OCI-LY1 (cell line): ENCODE measurements around the gene PROSER2.

Experiments used
- H2AFZ ChIP-seq: fragments of 200-600 bp; sonication (generic), shearing (Covaris generic); 2 replicates; pipeline ENCODE4 v1.6.0; 2014; ENCODE audit warnings: antibody characterized with exemption, mild to moderate bottlenecking, low read length
- H3F3A ChIP-seq: fragments of 200-600 bp; sonication (generic), shearing (Covaris generic); 2 replicates; pipeline ENCODE4 v1.6.0; 2014; ENCODE audit warnings: mild to moderate bottlenecking, antibody characterized with exemption, low read length, moderate library complexity; ENCODE audit not compliant: insufficient read depth
- H3K27ac ChIP-seq: fragments of 200-600 bp; sonication (generic); 2 replicates; pipeline ENCODE4 v1.5.1; 2014; ENCODE audit warnings: low read length, mixed run types, mild to moderate bottlenecking, low read depth; ENCODE audit not compliant: poor library complexity, severe bottlenecking
- H3K27me3 ChIP-seq: fragments of 200-600 bp; sonication (generic); 2 replicates; pipeline ENCODE4 v1.6.0; 2014; ENCODE audit warnings: antibody characterized with exemption, mild to moderate bottlenecking, low read length, moderate library complexity; ENCODE audit not compliant: insufficient read depth
- H3K36me3 ChIP-seq: fragments of 200-600 bp; sonication (generic); 2 replicates; pipeline ENCODE4 v1.6.1; 2014; ENCODE audit warnings: mild to moderate bottlenecking, antibody characterized with exemption, low read length, moderate library complexity, mixed read lengths; ENCODE audit not compliant: insufficient read depth
- H3K4me1 ChIP-seq: fragments of 200-600 bp; sonication (generic); 2 replicates; pipeline ENCODE4 v1.5.1; 2014; ENCODE audit warnings: mild to moderate bottlenecking, low read length, moderate library complexity; ENCODE audit not compliant: insufficient read depth, severe bottlenecking
- H3K4me2 ChIP-seq: fragments of 200-600 bp; sonication (generic), shearing (Covaris generic); 2 replicates; pipeline ENCODE4 v1.6.1; 2014; ENCODE audit warnings: low read length
- H3K4me3 ChIP-seq: fragments of 200-600 bp; sonication (generic); 2 replicates; pipeline ENCODE4 v1.5.1; 2014; ENCODE audit warnings: low read length, low read depth, mild to moderate bottlenecking, mixed read lengths; ENCODE audit not compliant: poor library complexity, severe bottlenecking
- H3K79me2 ChIP-seq: fragments of 200-600 bp; shearing (Covaris generic); 2 replicates; pipeline ENCODE4 v1.6.1; 2016; ENCODE audit warnings: mixed run types, low read length, mixed read lengths; ENCODE audit not compliant: insufficient read depth
- H3K9ac ChIP-seq: fragments of 200-600 bp; sonication (generic), shearing (Covaris generic); 2 replicates; pipeline ENCODE4 v1.6.1; 2014; ENCODE audit warnings: mild to moderate bottlenecking, low read length, mixed read lengths
- H3K9me2 ChIP-seq: fragments of 200-600 bp; sonication (generic), shearing (Covaris generic); 2 replicates; pipeline ENCODE4 v1.6.1; 2014; ENCODE audit warnings: low read depth, mild to moderate bottlenecking, low read length, mixed read lengths
- H3K9me3 ChIP-seq: fragments of 200-600 bp; shearing (Covaris generic); 2 replicates; pipeline ENCODE4 v1.6.1; 2014; ENCODE audit warnings: low read length, mixed read lengths
- H4K20me1 ChIP-seq: fragments of 200-600 bp; sonication (generic), shearing (Covaris generic); 2 replicates; pipeline ENCODE4 v1.6.0; 2016; ENCODE audit warnings: mild to moderate bottlenecking, low read length; ENCODE audit not compliant: insufficient read depth
- EZH2 ChIP-seq: fragments of 200-600 bp; sonication (generic), shearing (Covaris generic); IDR thresholded peaks from 2 replicates; pipeline ENCODE4 v1.8.0; 2017; ENCODE audit warnings: borderline replicate concordance, mixed run types, mild to moderate bottlenecking, antibody characterized with exemption, low read length, moderate library complexity, mixed read lengths
- TF ChIP-seq, protein P1 (sequence below): fragments of 200-600 bp; sonication (generic), shearing (Covaris generic); IDR thresholded peaks from 2 replicates; pipeline ENCODE4 v1.5.1; 2017; ENCODE audit warnings: mild to moderate bottlenecking, antibody characterized with exemption, low read length, moderate library complexity, mixed read lengths

The PROSER2 gene

DNA sequence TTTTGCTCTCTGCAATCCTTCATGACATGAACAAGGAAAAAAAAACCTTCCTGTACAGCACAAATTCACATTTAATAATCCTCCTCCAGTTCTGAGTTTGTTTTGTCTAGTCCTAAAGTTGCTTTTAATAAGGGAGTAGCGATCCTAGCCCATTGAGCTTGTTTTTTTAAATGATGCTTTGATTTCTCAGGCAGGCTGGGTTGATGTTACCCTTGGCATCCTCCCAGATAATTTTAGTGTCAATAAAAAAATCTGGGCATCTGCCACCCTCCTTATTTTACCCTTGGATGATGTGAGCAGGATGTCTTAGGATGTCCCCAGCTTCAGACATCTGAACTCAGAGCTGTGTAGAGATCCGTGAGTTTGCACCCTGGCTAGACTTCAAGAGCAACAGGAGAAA, 33.9 kb upstream of the PROSER2 start:
- H3K36me3 ChIP-seq, result no peaks in the 10 kb centered on the region
- no peak for TF ChIP-seq EZH2
- TF ChIP-seq, protein P1, sequence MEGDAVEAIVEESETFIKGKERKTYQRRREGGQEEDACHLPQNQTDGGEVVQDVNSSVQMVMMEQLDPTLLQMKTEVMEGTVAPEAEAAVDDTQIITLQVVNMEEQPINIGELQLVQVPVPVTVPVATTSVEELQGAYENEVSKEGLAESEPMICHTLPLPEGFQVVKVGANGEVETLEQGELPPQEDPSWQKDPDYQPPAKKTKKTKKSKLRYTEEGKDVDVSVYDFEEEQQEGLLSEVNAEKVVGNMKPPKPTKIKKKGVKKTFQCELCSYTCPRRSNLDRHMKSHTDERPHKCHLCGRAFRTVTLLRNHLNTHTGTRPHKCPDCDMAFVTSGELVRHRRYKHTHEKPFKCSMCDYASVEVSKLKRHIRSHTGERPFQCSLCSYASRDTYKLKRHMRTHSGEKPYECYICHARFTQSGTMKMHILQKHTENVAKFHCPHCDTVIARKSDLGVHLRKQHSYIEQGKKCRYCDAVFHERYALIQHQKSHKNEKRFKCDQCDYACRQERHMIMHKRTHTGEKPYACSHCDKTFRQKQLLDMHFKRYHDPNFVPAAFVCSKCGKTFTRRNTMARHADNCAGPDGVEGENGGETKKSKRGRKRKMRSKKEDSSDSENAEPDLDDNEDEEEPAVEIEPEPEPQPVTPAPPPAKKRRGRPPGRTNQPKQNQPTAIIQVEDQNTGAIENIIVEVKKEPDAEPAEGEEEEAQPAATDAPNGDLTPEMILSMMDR, result no peak

DNA sequence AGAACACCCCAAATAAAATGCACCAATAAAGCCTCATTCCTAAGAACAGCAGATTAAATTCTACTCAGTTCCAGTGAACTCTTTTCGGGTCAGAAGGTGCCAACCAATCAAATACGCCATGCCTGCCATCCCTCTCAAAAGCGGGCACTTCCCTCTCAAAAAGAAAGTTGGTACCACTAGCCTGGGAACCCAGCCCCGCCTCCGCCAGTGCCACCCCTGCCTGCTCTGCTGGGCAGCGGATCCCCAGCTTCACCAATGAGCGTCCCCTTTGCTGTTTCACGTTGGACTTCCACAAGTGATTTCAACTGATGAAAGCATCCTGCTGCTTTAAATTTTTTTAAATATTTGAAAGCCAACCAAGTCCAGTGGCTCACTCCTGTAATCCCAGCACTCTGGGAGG, 33.2 kb upstream of the PROSER2 start:
- H3F3A ChIP-seq, result no peaks in the 10 kb centered on the region
- no peak overlapping the region for H3K27ac ChIP-seq
- H3K4me2 ChIP-seq, result no peak overlapping the region
- no peak overlapping the region for H3K9ac ChIP-seq
- H3K79me2 ChIP-seq, result no peaks in the 10 kb centered on the region
- no peaks in the 10 kb centered on the region for H3K4me1 ChIP-seq
- no peaks in the 10 kb centered on the region for H3K9me2 ChIP-seq
- TF ChIP-seq EZH2, result no peak
- TF ChIP-seq, protein P1, result no peak
- no peaks in the 10 kb centered on the region for H3K9me3 ChIP-seq
- H3K4me3 ChIP-seq, result no peak overlapping the region
- H4K20me1 ChIP-seq, result no peaks in the 10 kb centered on the region
- no peaks in the 10 kb centered on the region for H3K36me3 ChIP-seq
- H3K27me3 ChIP-seq, result no peaks in the 10 kb centered on the region
- H2AFZ ChIP-seq, result no peak overlapping the region

More for the DNA sequence above, 33.9 kb upstream of the PROSER2 start:
- Histone ChIP-seq H3K9ac (no peak overlapping the region), H3K27ac (no peak overlapping the region), H3K79me2 (no peaks in the 10 kb centered on the region), H3K4me3 (no peak overlapping the region), H4K20me1 (no peaks in the 10 kb centered on the region), H3K4me2 (no peak overlapping the region), H3F3A (no peaks in the 10 kb centered on the region), H3K9me2 (no peaks in the 10 kb centered on the region), H2AFZ (no peak overlapping the region), H3K27me3 (no peaks in the 10 kb centered on the region), H3K4me1 (no peaks in the 10 kb centered on the region), H3K9me3 (no peaks in the 10 kb centered on the region)

DNA sequence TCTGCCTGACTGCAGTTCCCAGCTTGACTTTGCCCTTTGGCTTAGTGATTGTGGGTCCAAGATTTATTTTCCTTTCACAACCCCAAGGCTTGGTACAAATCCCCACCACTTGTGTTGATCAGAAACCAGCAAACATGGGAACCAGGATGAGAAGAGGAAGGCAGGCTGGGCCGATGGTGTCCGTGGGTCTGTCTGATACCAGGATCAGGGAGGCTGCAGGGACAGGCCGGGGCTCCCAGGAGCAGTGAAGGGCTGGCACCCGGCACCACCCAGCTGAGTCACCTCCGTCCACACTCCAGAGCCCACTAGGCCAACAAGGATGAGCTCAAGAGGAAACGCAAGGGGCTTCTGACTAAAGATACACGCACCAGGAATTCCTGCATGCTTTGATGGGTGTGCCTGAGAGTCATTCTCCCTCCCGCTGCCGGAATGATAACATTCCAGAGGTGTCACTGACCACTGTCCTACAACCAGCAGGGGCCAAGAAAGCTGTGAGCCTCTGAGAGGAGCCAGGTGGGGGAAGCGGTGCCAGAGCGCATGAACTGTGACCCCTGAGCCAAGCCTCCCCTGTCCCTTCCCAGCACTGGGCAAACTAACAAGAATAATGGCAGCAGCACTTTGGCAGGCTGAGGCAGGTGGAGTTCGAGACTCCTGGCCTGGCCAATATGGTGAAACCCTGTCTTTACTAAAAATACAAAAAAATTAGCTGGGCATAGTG, 29.2 kb upstream of the PROSER2 start:
- Histone ChIP-seq H3K27me3 (no peaks in the 10 kb centered on the region), H3K79me2 (no peaks in the 10 kb centered on the region), H3K27ac (no peak overlapping the region), H3K4me3 (no peak overlapping the region), H3F3A (no peaks in the 10 kb centered on the region), H4K20me1 (no peaks in the 10 kb centered on the region), H3K36me3 (no peaks in the 10 kb centered on the region), H2AFZ (no peak overlapping the region), H3K9ac (no peak overlapping the region), H3K9me2 (no peaks in the 10 kb centered on the region), H3K4me1 (no peaks in the 10 kb centered on the region), H3K4me2 (no peak overlapping the region), H3K9me3 (no peaks in the 10 kb centered on the region)
- TF ChIP-seq EZH2, result no peak
- TF ChIP-seq, protein P1, result no peak
